HG03060 (cell line): ENCODE data around the gene TIGD1.

Experiments
- ATAC-seq: cut with Tn5 transposase; IDR thresholded peaks from one replicate; pipeline ENCODE4 v1.9.1; 2021; ENCODE audit warnings: low read depth, moderate number of reproducible peaks; ENCODE audit not compliant: unreplicated experiment

TIGD1 gene

DNA sequence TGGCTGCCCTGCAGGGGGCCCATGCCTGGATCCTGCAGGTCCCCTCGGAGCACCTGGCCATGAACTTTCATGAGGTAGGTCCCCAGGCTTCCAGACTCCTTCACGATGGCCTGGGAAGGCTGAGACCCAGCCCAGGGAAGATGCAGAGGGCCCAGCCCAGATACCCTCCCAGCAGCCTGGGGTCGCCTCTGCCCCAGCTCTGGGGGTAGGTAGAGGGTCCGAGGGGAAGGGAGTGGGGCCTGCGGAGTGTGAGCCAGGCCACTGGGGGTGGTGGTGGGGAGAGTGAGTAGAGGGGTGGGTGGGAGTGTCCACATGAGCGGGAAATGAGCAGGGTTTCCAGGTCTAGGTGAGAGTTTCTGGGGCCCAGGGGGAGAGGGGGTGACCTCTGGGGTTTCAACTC lies 25.6 kb downstream of the TIGD1 start:
- ATAC-seq: no peak

DNA sequence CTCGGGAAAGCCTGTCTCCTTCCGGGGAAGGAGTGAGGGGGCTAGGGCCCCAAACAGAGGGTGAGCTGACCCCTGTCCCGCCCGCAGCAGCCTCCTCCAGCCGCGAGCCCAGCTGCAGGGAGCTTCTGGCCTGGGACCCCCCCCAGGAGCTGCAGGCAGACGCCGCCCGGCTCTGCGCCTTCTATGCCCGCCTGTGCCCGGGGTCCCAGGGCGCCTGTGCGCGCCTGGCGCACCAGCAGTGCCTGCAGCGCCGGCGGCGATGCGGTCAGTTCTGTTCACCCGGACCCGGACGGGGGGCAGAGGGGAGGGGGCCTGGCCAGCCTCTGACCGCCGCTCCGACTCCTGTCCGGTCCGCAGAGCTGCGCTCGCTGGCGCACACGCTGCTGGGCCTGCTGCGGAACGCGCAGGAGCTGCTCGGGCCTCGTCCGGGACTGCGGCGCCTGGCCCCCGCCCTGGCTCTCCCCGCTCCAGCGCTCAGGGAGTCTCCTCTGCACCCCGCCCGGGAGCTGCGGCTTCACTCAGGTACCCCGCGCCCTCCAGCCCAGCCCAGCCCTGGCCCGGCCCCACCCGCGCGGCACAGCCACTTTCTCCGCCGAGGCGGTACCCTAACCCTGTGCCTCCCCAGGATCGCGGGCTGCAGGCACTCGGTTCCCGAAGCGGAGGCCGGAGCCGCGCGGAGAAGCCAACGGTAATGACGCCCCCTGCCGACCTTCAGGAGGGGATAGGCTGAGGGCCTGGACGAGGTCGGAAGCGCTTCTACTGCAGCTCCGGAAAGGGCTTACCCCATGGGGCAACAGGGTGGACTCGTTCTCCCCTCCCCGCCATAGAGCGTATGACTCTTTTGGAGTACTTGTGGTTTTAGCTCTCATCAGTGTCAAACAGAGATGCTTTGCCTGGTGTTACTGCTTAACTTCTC lies 26.4 kb downstream of the TIGD1 start:
- ATAC-seq: no peak

DNA sequence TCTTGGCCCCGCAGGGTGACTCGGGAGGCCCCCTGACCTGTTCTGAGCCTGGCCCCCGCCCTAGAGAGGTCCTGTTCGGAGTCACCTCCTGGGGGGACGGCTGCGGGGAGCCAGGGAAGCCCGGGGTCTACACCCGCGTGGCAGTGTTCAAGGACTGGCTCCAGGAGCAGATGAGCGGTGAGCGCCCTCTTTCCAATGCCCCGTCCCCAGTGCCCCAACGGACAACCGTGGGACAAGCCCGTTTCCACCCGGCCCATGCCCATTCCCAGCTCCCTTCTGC lies 27.0 kb downstream of the TIGD1 start:
- ATAC-seq: no peak

DNA sequence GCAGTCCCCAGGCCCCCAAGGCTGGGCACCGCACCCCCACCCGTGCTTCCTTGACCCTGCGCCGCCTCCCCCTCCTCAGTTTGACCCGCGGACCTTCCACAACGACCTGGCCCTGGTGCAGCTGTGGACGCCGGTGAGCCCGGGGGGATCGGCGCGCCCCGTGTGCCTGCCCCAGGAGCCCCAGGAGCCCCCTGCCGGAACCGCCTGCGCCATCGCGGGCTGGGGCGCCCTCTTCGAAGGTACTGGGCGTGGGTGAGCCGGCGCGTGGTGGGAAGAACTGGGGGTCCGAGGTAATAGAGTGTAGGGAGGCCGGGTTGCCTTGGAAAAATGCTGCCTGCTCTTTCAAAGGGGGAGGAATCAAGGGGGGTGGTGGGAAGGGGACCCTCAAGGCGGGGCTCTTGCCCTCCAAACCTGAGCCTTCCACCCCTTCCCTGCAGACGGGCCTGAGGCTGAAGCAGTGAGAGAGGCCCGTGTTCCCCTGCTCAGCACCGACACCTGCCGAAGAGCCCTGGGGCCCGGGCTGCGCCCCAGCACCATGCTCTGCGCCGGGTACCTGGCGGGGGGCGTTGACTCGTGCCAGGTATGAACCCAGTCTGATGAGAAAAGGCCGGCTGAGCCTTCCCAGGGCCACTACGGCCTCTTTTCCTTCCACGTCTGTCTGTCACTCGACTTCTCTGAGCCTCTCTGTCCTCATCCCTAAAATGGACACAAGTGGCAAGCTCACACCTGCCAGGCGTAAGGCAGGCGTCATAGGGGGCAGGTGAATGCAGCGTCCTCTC lies 27.5 kb downstream of the TIGD1 start:
- ATAC-seq: no peak

DNA sequence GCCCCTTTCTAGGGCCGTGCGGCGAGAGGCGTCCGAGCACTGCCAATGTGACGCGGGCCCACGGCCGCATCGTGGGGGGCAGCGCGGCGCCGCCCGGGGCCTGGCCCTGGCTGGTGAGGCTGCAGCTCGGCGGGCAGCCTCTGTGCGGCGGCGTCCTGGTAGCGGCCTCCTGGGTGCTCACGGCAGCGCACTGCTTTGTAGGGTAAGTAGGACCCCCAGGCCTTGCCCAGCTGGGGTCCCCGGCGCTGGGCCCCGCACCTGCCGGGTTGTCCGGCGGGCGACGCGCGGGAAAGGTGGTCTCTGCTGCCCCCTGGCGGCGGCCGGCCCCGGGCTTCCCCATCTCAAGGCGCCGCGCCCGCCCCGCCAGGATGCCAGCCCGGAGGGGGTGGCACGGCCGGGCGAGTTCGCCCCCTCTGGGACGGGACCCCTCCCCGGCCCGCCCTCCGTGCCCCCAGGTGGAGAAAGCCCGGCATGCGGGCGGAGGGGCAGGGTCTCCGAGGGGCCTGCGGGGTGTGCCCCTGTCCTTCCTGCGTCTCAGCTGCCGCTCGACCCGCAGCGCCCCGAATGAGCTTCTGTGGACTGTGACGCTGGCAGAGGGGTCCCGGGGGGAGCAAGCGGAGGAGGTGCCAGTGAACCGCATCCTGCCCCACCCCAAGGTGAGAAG lies 28.3 kb downstream of the TIGD1 start:
- no peak for ATAC-seq

- no peak for ATAC-seq
Measured at GRCh38 chr2:232521098-232521497, 29.3 kb downstream of the TIGD1 start.

GRCh38 chr2:232520489-232520888 lies 29.9 kb downstream of the TIGD1 start:
- ATAC-seq: no peak

DNA sequence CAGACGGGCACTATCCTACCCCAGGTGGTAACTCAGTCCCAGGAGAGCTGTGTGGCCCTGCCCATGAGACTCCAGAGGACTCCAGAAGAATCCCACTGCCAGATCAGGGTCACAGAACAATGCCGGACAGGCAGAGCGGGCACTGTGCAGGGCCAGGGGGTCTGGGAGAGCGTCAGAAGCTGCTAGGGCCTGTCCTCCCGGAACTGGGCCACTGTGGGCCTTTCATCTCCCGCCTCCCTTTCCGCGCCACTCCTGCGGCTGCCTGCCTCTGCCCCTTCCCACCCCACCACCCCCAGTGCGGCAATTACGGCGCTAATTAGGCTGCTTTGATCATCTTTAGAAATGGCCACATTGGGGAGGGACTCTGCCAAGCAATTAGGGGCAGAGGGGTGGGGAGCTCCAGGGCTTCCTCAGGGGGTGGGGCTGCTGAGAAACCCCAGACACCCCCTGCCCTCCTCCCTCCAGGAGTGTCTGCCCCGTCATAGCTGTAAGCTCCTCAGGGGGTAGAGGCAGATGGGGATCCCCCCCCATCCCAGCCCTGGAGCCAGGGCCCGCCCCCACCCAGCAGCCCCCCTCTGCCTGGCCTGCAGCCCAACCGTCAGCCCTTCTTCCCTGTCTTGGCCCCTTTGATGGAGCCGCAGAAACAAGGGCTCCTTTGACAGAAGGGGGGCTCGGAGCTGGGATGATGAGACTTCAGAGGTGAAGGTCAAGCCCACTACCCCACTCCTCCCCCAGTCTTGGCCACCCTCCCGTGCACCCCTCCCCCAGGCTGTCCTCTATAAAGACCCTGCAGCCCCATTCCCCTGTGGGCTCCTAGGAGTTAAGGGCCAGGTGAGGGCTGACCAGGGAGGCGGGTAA lies 30.5 kb downstream of the TIGD1 start, which contains the start of gene PRSS56:
Gene PRSS56, plus strand, starts transcription at position 808 of the 858 bp plus-strand sequence. CDS start 211 bp downstream, outside the sequence.
- ATAC-seq: no peak

GRCh38 chr2:232518844-232519243 lies 31.5 kb downstream of the TIGD1 start:
- no peak for ATAC-seq

DNA sequence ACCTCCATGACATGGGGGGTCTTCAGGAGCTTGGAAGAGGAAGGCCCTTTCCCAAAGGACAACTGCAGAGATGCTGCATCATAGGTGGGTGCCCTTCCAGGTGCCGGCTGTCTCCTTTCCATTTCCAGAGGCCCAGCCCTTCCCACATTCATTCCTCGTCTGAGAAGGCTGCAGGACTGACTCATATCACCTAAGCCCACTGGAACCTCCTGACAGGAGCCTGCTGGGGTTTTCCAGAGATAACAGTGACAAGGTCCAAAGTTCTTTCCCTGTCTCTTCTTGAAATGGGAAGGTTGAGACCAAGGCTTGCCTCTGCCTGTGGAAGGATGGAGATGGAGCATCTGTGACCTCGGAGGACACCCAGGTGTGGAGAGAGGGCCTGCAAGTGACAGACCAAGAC lies 33.8 kb downstream of the TIGD1 start:
- ATAC-seq: no peak

DNA sequence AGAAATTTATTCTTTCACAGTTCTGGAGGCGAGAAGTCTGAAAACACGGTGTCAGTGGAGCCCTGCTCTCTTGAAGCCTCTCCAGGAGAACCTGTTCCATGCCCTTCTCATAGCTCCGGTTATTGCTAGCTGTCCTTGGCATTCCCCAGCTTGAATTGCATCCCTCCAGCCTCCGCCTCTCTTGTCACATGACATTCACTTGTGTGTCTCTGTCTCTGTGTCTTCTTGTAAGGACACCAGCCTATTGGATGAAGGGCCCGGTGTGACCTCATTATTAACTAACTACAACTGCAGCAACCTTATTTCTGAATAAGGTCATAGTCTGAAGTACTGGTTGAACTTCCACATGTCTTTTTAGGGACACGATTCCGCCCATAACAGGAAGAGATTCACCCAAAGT lies 34.7 kb downstream of the TIGD1 start:
- ATAC-seq: no peak

DNA sequence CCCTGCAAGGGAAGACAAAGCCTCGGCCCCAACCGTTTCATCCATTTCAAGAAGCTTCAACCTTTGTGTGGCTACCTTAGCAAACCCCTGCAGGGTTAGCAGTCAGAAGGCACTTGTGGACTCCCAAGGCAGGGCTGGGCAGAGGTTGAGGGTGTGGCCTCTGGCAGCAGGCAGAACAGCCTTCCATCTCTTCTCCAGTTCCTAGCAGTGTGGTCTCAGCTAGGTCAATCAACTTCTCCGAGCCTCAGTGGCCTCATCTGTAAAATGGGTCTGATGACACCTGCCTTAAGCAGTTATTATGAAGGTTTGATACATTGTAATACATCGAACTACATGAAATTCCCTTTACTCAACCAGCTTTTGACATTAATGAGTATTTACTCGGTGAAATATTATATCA lies 37.0 kb downstream of the TIGD1 start:
- ATAC-seq: no peak

DNA sequence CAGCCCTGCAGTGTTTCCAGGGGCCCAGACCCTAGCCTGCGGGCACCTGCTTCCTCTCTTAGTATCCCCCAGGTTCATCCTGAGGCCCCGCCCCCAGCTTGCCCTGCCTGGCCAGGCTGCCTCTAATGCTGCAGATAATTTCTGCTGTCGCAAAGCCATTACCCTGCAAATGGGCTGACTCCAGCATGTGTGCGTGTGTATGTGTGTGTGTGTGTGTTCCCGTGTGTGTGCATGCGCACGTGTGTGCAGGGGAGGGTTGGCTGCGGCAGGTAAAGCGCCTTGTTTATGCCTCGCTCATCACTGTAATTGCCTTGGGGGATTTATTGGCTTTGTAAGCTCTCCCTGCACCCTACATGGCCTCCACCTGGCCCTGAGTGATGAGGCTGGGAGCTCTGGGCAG lies 37.8 kb downstream of the TIGD1 start:
- no peak for ATAC-seq

DNA sequence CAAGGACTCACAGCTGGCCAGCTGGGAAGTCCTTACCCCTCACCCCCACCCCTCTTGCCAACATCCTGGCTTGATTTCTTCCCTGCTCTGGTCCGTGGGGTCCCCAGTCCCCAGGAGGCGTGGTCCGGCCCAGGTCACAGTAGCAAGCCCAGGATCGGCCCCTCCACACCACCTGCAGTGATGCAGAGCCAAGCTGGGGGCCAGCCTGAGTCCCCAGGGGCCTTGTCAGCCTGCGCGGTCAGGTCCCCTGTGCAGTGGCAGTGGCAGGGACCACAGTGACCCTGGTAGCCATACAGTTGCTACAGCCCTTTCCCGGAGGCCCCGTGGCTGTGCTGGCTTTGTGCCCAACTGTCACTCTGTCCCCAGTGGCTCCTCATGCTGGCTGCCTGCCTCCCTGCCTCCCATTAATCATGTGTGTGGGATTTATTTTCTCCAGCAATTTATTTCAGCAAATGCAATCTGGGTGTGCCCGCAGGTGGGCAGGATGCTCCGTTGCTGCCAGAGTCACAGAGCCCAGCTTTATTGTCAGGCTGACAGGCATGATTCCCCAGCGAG lies 38.9 kb downstream of the TIGD1 start:
- ATAC-seq: no peak

DNA sequence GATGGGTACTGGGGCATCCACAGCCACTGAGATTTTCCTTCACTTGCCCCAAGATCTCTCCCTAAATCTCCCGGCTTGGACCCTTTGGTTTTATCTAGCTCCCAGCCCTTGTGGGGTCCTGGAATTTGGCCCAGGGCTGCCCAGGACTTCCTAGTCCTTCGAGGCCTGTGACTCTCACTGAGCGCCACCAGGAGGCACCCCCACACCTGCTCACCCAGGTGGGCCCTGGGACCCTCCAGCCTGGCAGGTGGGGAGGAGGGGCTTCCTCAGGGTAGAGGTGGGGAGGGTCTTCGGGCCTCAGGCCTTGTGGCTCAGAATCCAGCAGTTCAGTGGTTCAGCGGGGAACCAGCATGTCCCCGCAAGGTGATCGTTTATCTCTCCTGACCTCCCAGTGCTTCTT lies 42.1 kb downstream of the TIGD1 start:
- no peak for ATAC-seq

- no peak for ATAC-seq
Measured at GRCh38 chr2:232506709-232507108, 43.6 kb downstream of the TIGD1 start.

DNA sequence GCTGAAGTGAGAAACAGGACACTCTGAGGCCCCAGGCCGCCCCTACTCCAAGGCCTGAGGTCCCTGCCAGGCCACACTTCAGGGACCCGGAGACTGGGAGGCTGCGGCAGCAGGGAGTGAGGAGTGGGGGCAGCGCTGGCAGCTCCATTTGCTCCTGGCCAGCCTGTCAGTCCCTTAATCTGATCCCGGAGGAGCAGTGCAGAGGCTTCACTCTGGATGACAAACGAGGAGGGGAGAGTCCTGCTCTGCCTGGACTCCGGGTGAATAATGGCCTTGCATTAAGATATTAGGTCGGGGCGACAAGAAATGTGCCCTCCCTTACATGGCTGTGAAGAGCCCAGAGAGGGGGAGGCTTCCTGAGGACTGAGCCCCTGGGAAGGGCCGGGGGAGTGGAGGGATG lies 44.5 kb downstream of the TIGD1 start:
- no peak for ATAC-seq

DNA sequence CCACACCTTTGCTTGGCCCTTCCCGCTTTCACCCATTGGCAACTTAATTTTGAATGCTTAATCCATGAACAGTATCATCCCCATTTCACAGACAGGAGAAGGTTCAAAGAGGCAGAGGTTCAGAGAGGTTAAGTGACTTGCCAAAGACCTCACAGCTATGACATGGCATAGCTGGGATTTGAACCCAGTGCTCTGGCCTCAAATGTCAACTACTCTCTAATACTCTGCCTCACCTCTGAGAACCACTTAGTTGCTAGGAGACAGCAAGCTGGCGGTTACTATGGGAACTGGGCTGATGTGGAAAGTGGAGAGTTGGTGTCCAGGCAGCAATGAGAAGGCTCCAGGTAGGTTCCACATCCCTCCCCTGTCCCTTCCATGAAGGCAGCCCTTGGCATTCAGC lies 45.9 kb downstream of the TIGD1 start:
- no peak for ATAC-seq

GRCh38 chr2:232503809-232504323 lies 46.5 kb downstream of the TIGD1 start:
- no peak for ATAC-seq
